ENCODE data around the gene JADE1.

The JADE1 gene

GRCh38 chr4:128871948-128872347 is 62.4 kb downstream of the JADE1 start:
- H4K20me1 ChIP-seq (ENCODE audit: insufficient read depth, low read length, poor library complexity, severe bottlenecking), result no peaks in the 10 kb centered on the region
- H3K27me3 ChIP-seq (ENCODE audit: insufficient read depth, low read length, poor library complexity, severe bottlenecking), result no peaks in the 10 kb centered on the region
- TF ChIP-seq EZH2phosphoT487 (IDR thresholded peaks at IDR 0.05; ENCODE audit: borderline replicate concordance), result no peak
- H3K79me2 ChIP-seq (ENCODE audit: insufficient read depth, low read length), result no peaks in the 10 kb centered on the region
- H3K9ac ChIP-seq (ENCODE audit: low read depth, low read length, poor library complexity, severe bottlenecking), result no peak overlapping the region
- no peak overlapping the region for H2AFZ ChIP-seq (ENCODE audit: low read length)
- H3F3A ChIP-seq (ENCODE audit: low read depth), result no peaks in the 10 kb centered on the region
- H3K9me2 ChIP-seq (replicated peaks; ENCODE audit: low read depth, low read length), result no peaks in the 10 kb centered on the region
- H3K4me2 ChIP-seq (ENCODE audit: low read depth, low read length, poor library complexity, severe bottlenecking), result no peak overlapping the region
- peaks cover 60% of the 10 kb centered on the region for H3K36me3 ChIP-seq (ENCODE audit: insufficient read depth, low read length)
- no peaks in the 10 kb centered on the region for H3K9me3 ChIP-seq (ENCODE audit: insufficient read depth, low read depth, low read length)
- H3K4me3 ChIP-seq (ENCODE audit: low read length, poor library complexity, severe bottlenecking), result no peak overlapping the region
- H3K4me1 ChIP-seq (ENCODE audit: insufficient read depth, low read length, poor library complexity, severe bottlenecking), result no peaks in the 10 kb centered on the region

- Histone ChIP-seq H2AFZ (ENCODE audit: low read length) (no peak overlapping the region), H3K79me2 (ENCODE audit: insufficient read depth, low read length) (no peaks in the 10 kb centered on the region), H3K9ac (ENCODE audit: low read depth, low read length, poor library complexity, severe bottlenecking) (no peak overlapping the region), H3K4me3 (ENCODE audit: low read length, poor library complexity, severe bottlenecking) (no peak overlapping the region), H3K4me2 (ENCODE audit: low read depth, low read length, poor library complexity, severe bottlenecking) (no peak overlapping the region), H3F3A (ENCODE audit: low read depth) (no peaks in the 10 kb centered on the region), H3K9me3 (ENCODE audit: insufficient read depth, low read depth, low read length) (no peaks in the 10 kb centered on the region), H3K27me3 (ENCODE audit: insufficient read depth, low read length, poor library complexity, severe bottlenecking) (no peaks in the 10 kb centered on the region), H3K4me1 (ENCODE audit: insufficient read depth, low read length, poor library complexity, severe bottlenecking) (no peaks in the 10 kb centered on the region), H4K20me1 (ENCODE audit: insufficient read depth, low read length, poor library complexity, severe bottlenecking) (no peaks in the 10 kb centered on the region), H3K36me3 (ENCODE audit: insufficient read depth, low read length) (peaks cover 25% of the 10 kb centered on the region), H3K9me2 (replicated peaks; ENCODE audit: low read depth, low read length) (no peaks in the 10 kb centered on the region)
- TF ChIP-seq CTCF (conservative IDR thresholded peaks at IDR 0.05; ENCODE audit: low read length), result no peak
- no peak for TF ChIP-seq EZH2phosphoT487 (IDR thresholded peaks at IDR 0.05; ENCODE audit: borderline replicate concordance)
Observed at GRCh38 chr4:128876200-128876599, 66.7 kb downstream of the JADE1 start.

- no peaks in the 10 kb centered on the region for H3K27me3 ChIP-seq (ENCODE audit: insufficient read depth, low read length, poor library complexity, severe bottlenecking)
- H3K9ac ChIP-seq (ENCODE audit: low read depth, low read length, poor library complexity, severe bottlenecking), result no peak overlapping the region
- TF ChIP-seq EZH2phosphoT487 (IDR thresholded peaks at IDR 0.05; ENCODE audit: borderline replicate concordance) (no peak), CTCF (conservative IDR thresholded peaks at IDR 0.05; ENCODE audit: low read length) (no peak)
- H2AFZ ChIP-seq (ENCODE audit: low read length), result no peak overlapping the region
- H3K4me3 ChIP-seq (ENCODE audit: low read length, poor library complexity, severe bottlenecking), result no peak overlapping the region
- peaks cover 11% of the 10 kb centered on the region for H3K36me3 ChIP-seq (ENCODE audit: insufficient read depth, low read length)
- no peaks in the 10 kb centered on the region for H3K79me2 ChIP-seq (ENCODE audit: insufficient read depth, low read length)
- H3K9me3 ChIP-seq (ENCODE audit: insufficient read depth, low read depth, low read length), result no peaks in the 10 kb centered on the region
- H3K9me2 ChIP-seq (replicated peaks; ENCODE audit: low read depth, low read length), result no peaks in the 10 kb centered on the region
- no peaks in the 10 kb centered on the region for H3K4me1 ChIP-seq (ENCODE audit: insufficient read depth, low read length, poor library complexity, severe bottlenecking)
- H3F3A ChIP-seq (ENCODE audit: low read depth), result no peaks in the 10 kb centered on the region
- no peaks in the 10 kb centered on the region for H4K20me1 ChIP-seq (ENCODE audit: insufficient read depth, low read length, poor library complexity, severe bottlenecking)
- no peak overlapping the region for H3K4me2 ChIP-seq (ENCODE audit: low read depth, low read length, poor library complexity, severe bottlenecking)
Observed at GRCh38 chr4:128877934-128878333, 68.4 kb downstream of the JADE1 start.

GRCh38 chr4:128879283-128879682 is 69.8 kb downstream of the JADE1 start:
- Histone ChIP-seq H3K27me3 (ENCODE audit: insufficient read depth, low read length, poor library complexity, severe bottlenecking) (no peaks in the 10 kb centered on the region), H2AFZ (ENCODE audit: low read length) (no peak overlapping the region), H3F3A (ENCODE audit: low read depth) (no peaks in the 10 kb centered on the region), H3K4me2 (ENCODE audit: low read depth, low read length, poor library complexity, severe bottlenecking) (no peak overlapping the region), H3K9me3 (ENCODE audit: insufficient read depth, low read depth, low read length) (no peaks in the 10 kb centered on the region), H3K9me2 (replicated peaks; ENCODE audit: low read depth, low read length) (no peaks in the 10 kb centered on the region), H3K36me3 (ENCODE audit: insufficient read depth, low read length) (peaks cover 3% of the 10 kb centered on the region; the same call in 1 of the 2 replicates), H3K4me3 (ENCODE audit: low read length, poor library complexity, severe bottlenecking) (no peak overlapping the region), H3K79me2 (ENCODE audit: insufficient read depth, low read length) (no peaks in the 10 kb centered on the region), H3K4me1 (ENCODE audit: insufficient read depth, low read length, poor library complexity, severe bottlenecking) (no peaks in the 10 kb centered on the region), H4K20me1 (ENCODE audit: insufficient read depth, low read length, poor library complexity, severe bottlenecking) (no peaks in the 10 kb centered on the region), H3K9ac (ENCODE audit: low read depth, low read length, poor library complexity, severe bottlenecking) (no peak overlapping the region)
- no peak for TF ChIP-seq CTCF (conservative IDR thresholded peaks at IDR 0.05; ENCODE audit: low read length)
- TF ChIP-seq EZH2phosphoT487 (IDR thresholded peaks at IDR 0.05; ENCODE audit: borderline replicate concordance), result no peak
